ENCODE results near the gene CCR6.
"Not testable (repeated sequence)": the region's sequence is repeated elsewhere in the genome, so short reads cannot be mapped to it uniquely, and the experiment has no call there.

CCR6 gene

DNA sequence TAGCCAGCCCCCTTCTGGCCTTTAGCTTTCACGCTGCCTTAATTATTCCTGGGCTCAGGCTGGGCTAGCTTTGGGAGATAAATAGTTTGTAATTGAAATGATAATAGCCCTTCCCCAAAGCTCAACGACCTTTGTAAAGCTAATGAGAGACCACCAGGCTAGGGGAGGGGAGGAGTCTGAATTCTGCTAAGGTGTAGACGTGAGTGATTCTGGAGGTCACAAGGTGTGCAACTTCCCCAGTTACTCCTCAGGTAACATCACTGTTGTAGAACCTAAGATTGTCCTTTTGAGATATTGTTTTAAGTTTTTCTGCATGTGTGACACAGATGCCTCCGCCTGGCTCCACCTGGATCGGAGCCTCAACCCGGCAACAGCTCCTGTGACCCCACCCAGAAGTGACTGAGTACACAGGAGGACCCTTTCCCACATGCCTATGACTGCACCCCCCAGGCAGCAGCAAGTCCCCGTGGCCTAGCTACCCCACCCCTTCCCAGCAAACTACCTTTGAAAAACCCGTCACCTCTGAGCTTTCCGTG lies 40.6 kb downstream of the CCR6 start:
- H3K27ac ChIP-seq, result no peak overlapping the region
- no peak for DNase-seq (ENCODE audit: low read depth, low spot score)

DNA sequence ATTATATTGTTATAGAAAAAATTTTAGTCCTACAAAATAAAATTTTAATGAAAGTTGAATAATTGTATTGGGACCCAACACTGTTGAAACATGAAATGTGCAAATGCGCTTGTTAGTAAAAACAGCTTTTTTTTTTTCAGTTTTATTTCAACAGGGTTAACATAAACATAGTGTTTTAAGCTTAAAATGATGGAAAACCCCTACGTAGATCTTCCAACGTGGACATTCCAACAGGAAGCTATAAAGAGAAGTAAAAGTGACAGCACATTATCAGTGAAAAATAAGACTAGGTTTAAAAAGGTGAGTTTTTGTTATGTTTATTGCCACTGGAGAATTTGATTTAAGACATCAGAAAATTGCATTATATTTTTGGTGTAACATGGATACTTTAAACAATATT lies 41.4 kb downstream of the CCR6 start:
- no peak for DNase-seq (ENCODE audit: low read depth, low spot score)
- H3K27ac ChIP-seq, result no peak overlapping the region

DNA sequence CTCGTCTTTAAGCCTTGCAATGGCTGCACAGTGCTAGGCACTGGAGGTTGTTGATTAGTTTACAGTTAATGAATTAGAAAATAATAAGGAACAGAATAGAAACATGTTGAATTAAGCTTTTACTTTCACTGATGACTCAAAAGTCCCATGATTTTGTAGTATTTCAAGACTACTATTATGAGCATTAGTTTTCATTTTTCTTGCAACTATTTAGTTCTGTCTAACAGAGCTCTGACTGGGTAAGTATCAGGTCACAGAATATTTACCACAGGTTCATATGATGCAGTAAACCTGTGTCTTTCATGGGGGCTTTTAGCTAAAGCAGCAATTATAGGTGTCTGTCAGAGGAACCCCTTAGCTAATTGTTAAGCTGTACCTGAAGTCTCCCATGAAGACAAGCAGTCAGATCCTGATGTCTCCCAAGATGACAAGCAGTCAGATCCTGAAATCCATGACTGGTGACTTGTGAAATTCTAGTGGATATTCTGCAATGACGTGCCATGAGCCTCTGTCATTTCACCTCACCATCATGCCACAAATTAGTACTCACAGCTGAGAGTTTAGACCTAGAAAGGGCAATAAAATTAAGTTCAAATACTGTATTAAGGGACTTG lies 43.1 kb downstream of the CCR6 start:
- no peak for DNase-seq (ENCODE audit: low read depth, low spot score)
- no peak overlapping the region for H3K27ac ChIP-seq

DNA sequence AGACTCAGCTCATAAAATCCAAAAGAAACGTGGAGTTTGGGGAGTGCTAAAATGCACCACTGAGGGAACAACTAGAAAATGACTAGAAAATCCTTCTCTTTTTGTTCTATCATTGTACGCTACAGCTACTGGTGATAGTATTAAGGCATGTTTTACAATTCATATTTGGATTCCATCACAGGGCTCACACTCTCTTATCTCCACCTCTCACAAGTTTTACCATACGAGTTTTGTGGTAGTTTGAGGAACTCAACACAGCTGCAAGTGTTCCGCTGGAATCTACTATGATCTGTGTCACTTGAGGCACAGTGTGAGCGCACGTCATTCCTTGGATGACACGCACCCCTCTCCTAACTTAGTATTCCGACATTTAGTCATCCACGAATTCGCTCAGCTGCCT lies 44.8 kb downstream of the CCR6 start:
- not testable (repeated sequence) for DNase-seq (ENCODE audit: low read depth, low spot score); H3K27ac ChIP-seq

DNA sequence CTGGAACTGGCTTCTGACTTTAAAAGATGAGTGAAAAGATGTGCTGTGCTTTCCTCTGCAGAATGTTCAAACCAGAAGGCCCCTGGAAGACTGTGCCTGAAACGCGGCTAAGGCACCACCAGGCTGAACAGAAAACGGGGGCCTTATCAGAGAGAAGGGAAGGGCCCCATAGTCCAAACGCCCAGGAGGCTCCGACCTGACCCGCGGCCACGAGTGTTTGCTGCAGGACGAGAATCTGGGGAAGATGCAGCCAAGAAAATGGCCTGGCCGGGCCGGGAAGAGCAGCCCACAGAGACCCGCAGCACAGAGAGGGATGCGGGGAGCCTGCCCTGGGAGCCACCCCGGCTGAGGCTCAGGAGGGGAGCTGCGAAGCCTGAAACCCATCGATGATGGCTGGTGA lies 45.4 kb downstream of the CCR6 start:
- H3K27ac ChIP-seq; DNase-seq (ENCODE audit: low read depth, low spot score): not testable (repeated sequence)

DNA sequence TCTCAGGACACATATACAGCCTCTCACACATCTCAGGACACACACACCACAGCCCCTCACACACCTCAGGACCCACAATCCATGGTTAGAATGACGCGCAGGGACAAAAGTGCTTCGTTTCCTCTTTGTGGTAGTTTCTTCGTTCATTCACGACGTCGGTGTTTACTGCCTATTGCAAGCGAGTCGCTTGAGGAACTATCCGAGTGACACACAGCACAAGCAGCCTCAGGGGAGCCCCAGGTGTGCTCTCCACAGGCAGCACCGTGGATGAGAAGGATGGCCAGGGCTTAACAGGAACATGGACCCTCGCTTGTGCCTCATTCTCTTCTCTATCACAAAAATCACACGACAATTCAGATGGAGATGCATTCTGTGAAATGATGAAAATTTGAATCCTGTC lies 47.0 kb downstream of the CCR6 start:
- DNase-seq (ENCODE audit: low read depth, low spot score); H3K27ac ChIP-seq: not testable (repeated sequence)

DNA sequence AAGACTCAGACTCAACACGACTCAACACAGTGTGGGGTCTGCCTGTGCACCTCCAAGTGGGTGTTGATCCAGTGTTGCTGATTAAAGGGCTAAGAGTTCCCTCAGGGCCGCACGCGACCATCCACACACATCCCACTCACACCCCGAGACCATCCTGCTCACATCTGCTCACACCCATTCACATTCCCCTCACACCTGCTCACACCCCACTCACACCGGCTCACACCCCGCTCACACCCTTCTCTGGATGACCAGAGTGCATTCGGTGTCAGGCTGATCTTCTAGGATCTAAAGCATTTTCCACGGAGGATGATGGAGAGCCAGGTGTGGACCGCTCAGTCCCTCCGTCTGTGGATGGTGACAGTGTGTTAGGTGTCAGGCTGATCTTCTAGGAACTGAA lies 48.4 kb downstream of the CCR6 start:
- not testable (repeated sequence) for DNase-seq (ENCODE audit: low read depth, low spot score); H3K27ac ChIP-seq

DNA sequence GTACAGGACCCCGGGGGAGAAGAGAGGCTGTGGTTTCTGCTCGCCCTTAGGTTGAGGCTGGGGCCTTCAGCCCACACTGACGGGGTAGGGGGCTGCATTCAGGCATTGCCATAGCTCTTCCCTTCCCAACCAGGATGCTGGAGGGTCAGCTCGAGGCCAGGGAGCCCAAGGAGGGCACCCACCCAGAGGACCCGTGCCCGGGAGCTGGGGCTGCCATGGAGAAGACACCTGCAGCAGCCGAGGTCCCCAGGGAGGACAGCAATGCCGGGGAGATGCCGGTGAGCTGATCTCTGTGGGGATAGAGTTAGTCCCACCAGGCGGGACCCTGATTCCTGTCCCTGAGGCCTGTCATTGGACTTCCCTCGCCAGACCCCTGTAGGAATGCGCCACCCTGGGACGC lies 49.1 kb downstream of the CCR6 start:
- DNase-seq (ENCODE audit: low read depth, low spot score); H3K27ac ChIP-seq: not testable (repeated sequence)

DNA sequence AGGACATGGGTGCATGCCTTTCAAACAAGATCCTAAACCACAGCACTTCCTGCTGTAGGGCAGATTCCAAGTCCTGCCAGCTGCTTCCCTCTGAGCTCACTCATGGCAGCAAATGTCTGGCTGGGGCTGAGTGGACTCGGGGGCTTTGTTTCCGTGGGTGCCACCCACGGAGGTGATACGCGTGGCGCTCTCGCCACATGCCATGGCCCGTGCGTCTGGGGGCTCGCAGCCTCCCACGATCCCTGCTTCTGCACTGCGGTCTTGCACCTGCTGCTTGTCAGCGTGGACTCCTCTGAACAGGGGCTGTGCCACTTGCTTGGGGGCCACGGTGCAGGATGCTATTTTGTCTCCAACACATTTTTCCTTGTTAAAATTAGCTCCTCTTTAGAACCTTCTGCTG lies 54.4 kb downstream of the CCR6 start:
- DNase-seq (ENCODE audit: low read depth, low spot score); H3K27ac ChIP-seq: not testable (repeated sequence)

DNA sequence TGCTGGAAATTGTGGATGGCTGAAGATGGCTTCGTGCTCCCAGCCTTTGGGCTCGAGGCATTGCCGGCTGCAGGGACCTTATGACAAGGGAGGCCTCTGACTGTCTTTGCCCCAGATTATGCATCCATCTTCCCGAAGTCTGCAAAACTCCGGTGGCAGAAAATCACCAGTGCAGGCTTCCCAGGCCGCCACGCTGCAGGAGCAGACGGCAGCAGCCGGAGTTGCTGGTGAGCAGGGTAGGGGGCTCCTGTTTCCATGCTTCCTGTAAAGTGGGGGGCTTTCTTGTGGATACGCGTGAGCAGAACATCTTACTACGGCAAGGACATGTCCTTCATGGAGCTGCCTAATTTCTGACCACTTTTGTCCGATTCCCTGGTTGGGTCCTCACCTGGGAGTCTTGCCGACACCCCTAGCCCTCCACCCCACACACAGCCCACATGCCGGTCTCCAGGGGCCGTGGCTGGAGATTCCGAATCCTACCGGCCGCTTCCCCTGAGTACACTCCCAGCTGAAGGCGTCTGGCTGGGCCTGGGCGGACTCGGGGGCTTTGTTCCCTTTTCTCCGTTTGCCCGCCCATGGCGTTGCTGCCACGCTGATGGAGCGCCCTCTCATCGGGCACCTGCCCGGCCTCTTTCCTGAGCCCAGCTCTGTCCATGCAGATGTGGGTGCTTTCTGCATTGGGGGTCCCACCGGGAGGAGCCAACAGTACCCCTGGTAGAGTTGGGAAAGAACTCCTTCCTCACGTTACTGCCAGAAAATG lies 56.2 kb downstream of the CCR6 start:
- not testable (repeated sequence) for DNase-seq (ENCODE audit: low read depth, low spot score); H3K27ac ChIP-seq

DNA sequence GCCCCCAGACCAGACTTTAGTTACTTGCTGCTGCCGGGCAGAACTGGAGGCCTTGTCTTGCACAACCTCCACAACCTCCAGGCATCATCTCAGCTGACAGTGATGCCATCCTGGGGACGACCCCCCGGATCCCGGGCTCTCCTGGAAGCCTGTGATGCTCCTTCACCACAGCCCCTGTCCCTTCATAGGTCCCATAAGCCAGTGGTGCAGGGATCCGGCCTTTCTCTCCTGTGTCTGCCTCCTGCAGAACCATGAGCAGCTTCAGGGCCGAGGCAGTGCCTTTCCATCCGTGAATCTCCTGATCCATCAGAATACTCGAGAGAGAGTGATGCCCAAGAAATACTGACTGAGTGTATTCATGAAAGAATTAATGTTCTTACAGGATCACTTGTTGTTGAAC lies 57.2 kb downstream of the CCR6 start:
- H3K27ac ChIP-seq; DNase-seq (ENCODE audit: low read depth, low spot score): not testable (repeated sequence)

DNA sequence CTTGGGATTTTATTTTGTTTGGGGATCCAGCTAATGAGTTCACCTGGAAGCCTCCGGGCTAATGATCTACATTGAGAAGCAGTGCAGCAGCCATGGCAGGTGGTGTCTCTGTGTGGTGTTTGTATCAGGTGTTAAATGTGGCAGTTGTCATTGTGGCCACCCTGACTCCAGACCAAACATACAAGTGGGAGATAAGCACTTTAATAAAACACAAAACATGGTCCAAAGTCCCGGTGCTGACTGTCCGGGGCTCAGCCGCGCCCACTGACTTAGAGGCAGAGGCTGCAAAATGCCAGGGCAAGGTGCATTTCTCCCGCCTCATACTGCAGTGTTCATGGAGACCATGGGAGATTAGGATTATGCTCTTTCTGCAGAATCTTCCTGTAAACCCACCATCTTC lies 58.5 kb downstream of the CCR6 start:
- H3K27ac ChIP-seq; DNase-seq (ENCODE audit: low read depth, low spot score): not testable (repeated sequence)

DNA sequence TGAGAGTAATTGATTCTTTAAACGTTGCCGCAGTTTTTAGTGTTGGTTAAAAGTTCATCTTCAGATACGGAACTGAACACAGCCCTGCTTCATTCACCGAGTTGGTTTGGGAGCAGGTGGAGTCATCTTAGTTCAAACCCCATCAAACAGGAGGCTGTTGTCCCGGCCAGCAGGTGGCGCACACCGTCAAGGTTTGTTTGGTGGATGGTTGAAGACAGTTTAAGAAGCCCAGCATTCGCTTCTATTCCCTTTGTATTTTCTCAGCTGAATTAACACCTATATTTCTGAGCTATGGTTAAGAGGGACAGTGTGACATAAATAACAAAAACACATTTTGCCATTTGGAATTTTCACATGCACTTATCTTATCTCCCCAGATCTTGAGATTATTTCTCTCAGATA lies 60.0 kb downstream of the CCR6 start:
- DNase-seq (ENCODE audit: low read depth, low spot score); H3K27ac ChIP-seq: not testable (repeated sequence)

DNA sequence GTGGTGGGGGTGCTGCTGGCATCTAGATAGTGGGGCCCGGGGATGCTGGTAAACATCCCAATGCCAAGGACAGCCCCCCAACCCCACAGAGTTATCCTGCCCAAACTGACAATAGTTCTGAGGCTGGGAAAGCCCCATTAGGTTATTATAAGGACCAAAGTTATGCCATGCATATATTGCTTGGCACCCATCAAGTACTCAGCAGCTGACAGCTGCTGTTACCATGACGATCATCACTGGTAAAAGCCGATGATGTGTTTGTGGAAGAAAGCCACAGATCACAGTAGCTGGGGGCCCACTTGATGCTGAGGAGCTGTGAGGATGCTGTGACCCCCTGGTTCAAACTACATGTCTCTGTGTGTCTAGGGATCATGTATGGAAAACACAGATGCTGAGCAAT lies 62.2 kb downstream of the CCR6 start:
- DNase-seq (ENCODE audit: low read depth, low spot score); H3K27ac ChIP-seq: not testable (repeated sequence)

DNA sequence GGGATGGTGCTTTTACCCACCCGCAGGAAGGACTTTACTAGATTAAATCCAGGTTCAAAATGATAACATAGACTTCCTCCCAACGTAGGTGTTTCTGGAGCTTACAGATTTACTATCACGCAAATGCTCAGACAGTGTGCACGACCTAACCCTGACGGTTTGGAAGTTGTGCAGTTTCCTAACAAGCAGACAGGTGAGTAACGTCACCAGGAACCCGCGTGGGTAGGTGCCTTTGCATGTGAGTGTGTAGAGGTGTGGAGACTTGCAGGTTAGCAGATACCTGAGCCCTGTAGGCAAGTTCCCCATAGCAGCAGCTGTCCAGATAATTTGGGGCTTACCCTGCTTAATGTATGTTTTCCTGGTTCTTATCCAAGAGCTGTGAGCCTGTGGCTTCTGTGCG lies 64.4 kb downstream of the CCR6 start:
- H3K27ac ChIP-seq; DNase-seq (ENCODE audit: low read depth, low spot score): not testable (repeated sequence)
